GM10266 (cell line): ENCODE measurements around the gene LRRC3B.
A peak's percentile ranks its signal among the peaks of the same experiment; 100 is the strongest.
"Not testable (repeated sequence)": the region's sequence is repeated elsewhere in the genome, so short reads cannot be mapped to it uniquely, and the experiment has no call there.

Experiments used
- DNase-seq: peaks from one replicate; pipeline ENCODE4 v3.0.0; 2012; ENCODE audit errors: extremely low spot score
- TF ChIP-seq, protein P1 (sequence below): IDR thresholded peaks from 2 replicates; pipeline ENCODE4 v1.5.1; 2012; ENCODE audit warnings: mild to moderate bottlenecking, low read depth; ENCODE audit not compliant: control insufficient read depth, insufficient read depth; ENCODE audit errors: missing control alignments

The LRRC3B gene

DNA sequence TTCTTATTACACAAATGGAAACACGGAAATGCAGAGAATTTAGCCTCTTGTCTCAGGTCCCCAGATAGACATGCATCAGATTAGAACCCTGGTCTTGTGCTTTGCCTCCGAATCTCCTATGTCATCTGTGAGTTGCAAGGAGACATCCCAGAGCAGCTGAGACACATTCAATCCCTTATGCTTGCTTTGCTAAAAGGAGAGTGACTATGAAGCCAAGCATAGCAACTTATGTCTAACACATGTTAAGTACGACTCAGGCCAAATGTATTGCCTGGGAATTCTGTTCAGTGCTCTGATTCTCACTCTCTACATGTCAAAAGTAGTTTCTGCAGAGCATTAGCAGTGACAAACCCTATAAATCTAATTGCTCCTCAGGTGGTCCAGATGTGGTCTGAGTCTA, 30.6 kb upstream of the LRRC3B start:
- TF ChIP-seq, protein P1, sequence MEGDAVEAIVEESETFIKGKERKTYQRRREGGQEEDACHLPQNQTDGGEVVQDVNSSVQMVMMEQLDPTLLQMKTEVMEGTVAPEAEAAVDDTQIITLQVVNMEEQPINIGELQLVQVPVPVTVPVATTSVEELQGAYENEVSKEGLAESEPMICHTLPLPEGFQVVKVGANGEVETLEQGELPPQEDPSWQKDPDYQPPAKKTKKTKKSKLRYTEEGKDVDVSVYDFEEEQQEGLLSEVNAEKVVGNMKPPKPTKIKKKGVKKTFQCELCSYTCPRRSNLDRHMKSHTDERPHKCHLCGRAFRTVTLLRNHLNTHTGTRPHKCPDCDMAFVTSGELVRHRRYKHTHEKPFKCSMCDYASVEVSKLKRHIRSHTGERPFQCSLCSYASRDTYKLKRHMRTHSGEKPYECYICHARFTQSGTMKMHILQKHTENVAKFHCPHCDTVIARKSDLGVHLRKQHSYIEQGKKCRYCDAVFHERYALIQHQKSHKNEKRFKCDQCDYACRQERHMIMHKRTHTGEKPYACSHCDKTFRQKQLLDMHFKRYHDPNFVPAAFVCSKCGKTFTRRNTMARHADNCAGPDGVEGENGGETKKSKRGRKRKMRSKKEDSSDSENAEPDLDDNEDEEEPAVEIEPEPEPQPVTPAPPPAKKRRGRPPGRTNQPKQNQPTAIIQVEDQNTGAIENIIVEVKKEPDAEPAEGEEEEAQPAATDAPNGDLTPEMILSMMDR, result no peak

DNA sequence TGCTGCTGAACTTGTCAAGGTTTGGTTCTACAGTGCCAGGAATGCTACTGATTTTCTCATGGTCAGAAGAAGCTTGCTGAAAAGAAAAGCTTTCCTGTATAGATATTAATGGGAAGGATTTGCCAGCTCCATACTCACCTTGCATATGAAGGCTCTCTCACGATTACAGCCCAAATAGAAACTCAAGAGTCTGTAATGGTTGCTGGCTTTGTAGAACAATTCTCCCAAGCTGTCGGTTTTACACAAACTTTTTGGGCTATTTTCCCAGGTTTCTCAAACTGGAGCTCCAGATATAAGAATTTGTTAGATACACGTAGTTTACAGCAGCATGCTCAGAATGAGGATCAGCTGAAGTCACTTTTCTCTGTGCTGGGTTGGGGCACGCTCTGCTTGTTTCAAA, 30.1 kb upstream of the LRRC3B start:
- TF ChIP-seq, protein P1, result no peak
- DNase-seq, result no peak

More for the DNA sequence above, 30.6 kb upstream of the LRRC3B start:
- no peak for DNase-seq

DNA sequence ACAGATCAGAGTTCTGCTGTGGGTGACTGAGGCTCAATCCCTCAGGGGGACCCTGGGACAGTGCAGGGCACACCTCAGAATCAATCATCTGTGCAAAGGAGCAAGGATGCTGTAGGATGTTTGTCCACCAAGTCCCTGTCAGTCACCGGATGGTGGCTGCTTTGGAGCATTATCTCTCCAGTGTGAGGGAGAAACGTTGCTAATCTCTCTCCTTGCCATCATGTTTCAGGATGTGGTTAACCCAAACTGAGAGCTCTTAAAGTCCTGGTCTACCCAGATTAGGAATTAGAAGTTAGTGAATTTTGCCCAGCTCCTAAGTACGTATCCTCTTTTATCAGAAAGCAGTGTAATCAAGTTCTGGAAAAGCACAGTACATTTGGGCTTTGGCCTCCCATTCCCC, 26.2 kb upstream of the LRRC3B start:
- TF ChIP-seq, protein P1, result no peak
- DNase-seq, result no peak

DNA sequence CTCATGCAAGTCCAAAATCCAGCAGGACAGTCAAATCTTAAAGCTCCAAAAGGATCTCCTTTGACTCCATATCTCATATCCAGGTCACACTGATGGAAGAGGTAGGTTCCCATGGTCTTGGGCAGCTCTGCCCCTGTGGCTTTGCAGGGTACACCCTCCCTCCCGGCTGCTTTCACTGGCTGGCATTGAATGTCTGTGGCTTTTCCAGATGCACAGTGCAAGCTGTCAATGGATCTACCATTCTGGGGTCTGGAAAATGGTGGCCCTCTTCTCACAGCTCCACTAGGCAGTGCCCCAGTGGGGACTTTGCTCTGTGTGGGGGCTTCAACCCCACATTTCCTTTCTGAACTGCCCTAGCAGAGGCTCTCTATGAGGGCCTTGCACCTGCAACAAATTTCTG, 19.3 kb upstream of the LRRC3B start:
- not testable (repeated sequence) for DNase-seq

DNA sequence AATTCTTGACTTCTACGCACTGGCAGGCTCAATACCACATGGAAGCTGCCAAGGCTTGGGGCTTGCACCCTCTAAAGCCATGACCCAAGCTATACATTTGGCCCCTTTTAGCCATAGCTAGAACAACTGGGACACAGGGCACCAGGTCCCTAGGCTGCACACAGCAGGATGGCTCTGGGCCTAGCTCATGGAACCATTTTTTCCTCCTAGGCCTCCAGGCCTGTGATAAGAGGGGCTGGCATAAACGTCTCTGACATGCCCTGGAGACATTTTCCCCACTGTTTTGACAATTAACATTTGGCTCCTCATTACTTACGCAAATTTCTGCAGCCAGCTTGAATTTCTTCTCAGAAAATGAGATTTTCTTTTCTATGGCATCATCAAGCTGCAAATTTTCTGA, 18.8 kb upstream of the LRRC3B start:
- DNase-seq, result not testable (repeated sequence)

DNA sequence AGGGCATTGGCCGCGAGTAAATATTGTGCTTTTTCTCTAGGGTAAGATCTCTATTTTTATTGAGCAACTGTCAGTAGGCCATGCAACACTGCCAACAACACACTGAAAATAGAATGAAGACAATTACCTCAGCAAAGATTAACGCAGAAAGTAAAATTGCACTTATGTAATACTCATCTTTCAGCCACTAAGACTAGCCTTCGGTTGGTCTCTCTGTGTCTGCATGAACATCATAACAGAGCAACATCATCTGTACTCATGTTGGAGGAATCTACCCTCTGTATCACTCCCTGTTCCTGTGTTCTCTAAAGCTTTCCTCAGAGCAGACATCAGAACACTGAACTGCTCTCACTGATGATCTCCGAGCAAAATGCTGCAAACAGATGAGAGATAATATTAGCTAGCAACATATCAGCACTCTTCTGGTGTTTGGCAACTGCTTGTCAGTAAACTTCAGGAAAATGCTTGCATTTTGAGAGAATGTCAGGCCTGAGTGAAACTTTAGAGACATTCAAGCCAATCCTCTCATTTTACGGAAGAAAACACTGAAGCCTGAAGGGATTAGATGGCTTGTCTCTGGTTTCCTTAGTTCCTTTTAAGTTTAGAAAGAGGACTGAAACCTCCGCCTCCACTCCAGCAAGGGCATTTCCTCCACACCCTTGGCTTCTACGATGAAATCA, 8.4 kb upstream of the LRRC3B start:
- DNase-seq, result no peak
- TF ChIP-seq, protein P1, result no peak

DNA sequence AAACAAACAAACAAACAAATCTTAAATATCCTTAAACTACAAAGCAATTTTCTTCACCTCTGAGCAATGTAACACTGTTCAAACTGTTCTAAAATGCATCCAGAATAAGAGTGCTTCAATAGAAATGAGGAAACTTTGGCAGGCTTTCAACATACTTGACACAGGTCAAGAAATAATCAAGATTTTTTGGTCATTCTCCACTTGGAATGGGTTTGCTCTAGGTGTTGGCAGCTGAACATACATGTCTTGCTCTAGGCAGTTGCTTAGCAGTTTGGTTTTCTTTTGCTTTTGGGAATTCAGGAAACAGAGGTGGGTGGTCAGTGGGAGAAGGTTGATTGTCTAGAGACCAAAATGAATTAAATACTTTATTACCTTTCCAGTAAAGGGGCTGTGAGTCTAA, 1.4 kb upstream of the LRRC3B start:
- DNase-seq, result no peak
- TF ChIP-seq, protein P1, result no peak

DNA sequence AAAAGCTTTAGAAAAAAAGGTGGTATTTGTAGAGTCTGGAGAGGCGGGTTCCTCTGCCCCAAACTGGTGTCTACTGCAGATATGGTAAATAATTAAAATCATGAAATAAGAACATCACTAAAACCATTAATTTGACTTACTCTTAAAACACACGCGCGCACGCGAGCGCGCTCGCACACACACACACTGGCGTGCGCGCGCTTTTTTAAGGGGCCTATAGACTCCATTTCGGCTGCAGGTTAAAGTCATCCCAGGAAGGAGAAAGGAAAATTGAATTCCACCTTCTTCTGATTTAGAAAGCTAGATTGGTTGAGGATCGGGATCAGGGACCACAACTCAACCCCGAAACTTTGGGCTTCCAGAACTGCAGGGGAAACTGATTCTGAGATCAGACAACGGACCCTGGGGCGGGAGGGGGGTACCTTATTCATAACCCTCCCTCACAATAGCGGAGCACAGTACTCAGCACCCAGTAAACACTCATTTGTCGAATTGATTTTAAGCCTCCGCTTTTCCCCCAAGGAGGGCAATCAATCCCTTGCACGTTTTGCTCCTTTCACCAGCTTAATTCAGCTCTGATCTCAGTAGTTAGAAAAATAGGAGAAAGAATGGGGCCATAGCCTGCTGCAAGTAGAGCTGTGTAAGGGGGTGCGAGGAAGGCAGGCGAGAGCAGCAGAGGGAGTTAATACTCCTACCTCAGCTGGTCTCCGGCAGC, 509 bp upstream of the LRRC3B start:
- TF ChIP-seq, protein P1, result no peak
- peak; percentile 13 for DNase-seq
